Naive thymus-derived CD4-positive, alpha-beta T cell (primary cell): ENCODE measurements around the gene CNN2. TPM values are rescaled to one million over a fixed set of nuclear protein-coding genes. Genes with fewer than 3 reads are reported as not detected.

Experiments
- ATAC-seq: fragments of 150-1000 bp; cut with Tn5 transposase; 2 replicates; pipeline ENCODE4 v1.10.0; 2021; ENCODE audit warnings: mild to moderate bottlenecking, moderate library complexity
- CTCF ChIA-PET: fragments of 350-600 bp; sonication (Branson Sonifier 250); formaldehyde crosslinking; loops from one replicate; lab custom pipeline; 2021; ENCODE audit warnings: antibody characterized with exemption; lab: Charles Lee
- POLR2A ChIA-PET: fragments of 350-600 bp; sonication (Branson Sonifier 250); formaldehyde crosslinking; loops from one replicate; lab custom pipeline; 2021; ENCODE audit warnings: antibody characterized with exemption, inconsistent platforms; lab: Charles Lee
- DNase-seq, 9 donors: peaks; one replicate each; pipeline versions ENCODE4 v3.0.0 to v3.0.0-alpha.2; 2020 to 2022; ENCODE audit warnings: mixed read lengths in 1 of 9
- H3K27ac ChIP-seq: one replicate; pipeline ENCODE4 v1.7.0; 2013; ENCODE audit warnings: mild to moderate bottlenecking, low read depth, low read length, moderate library complexity
- H3K27me3 ChIP-seq, 2 donors: one replicate each; pipeline ENCODE4 v1.7.0; 2013; ENCODE audit warnings: low read length in 2 of 2, mild to moderate bottlenecking in 2 of 2, moderate library complexity in 2 of 2; ENCODE audit not compliant: control insufficient read depth in 2 of 2, insufficient read depth in 2 of 2
- H3K36me3 ChIP-seq, 3 experiments: 1 replicate in 2 of 3; 2 replicates in 1 of 3; pipeline ENCODE4 v1.7.0; 2013; ENCODE audit warnings: low read length in 3 of 3, mild to moderate bottlenecking in 3 of 3, moderate library complexity in 1 of 3; ENCODE audit not compliant: insufficient read depth in 3 of 3, control insufficient read depth in 2 of 3
- H3K4me1 ChIP-seq, 2 donors: one replicate each; pipeline ENCODE4 v1.7.0; 2013; ENCODE audit warnings: low read length in 2 of 2, mild to moderate bottlenecking in 2 of 2, moderate library complexity in 1 of 2; ENCODE audit not compliant: control insufficient read depth in 2 of 2, insufficient read depth in 2 of 2
- H3K4me3 ChIP-seq: 2 replicates; pipeline ENCODE4 v1.7.0; 2013; ENCODE audit warnings: mild to moderate bottlenecking, low read length
- H3K9me3 ChIP-seq, 3 experiments: 1 replicate in 2 of 3; 2 replicates in 1 of 3; pipeline ENCODE4 v1.7.0; 2013; ENCODE audit warnings: low read length in 3 of 3; ENCODE audit not compliant: control insufficient read depth in 2 of 3
- H3K27ac Mint-ChIP-seq, 9 donors: one replicate each; pipeline ENCODE4 v1.8.0; 2020 to 2022; ENCODE audit warnings: mixed read lengths in 9 of 9, mild to moderate bottlenecking in 8 of 9, moderate library complexity in 5 of 9, inconsistent platforms in 2 of 9
- H3K27me3 Mint-ChIP-seq, 5 donors: one replicate each; pipeline ENCODE4 v1.8.0; 2021 to 2022; ENCODE audit warnings: mixed read lengths in 5 of 5, mild to moderate bottlenecking in 1 of 5
- H3K36me3 Mint-ChIP-seq, 5 donors: one replicate each; pipeline ENCODE4 v1.8.0; 2020 to 2022; ENCODE audit warnings: mixed read lengths in 5 of 5, mild to moderate bottlenecking in 3 of 5, inconsistent platforms in 1 of 5
- H3K4me1 Mint-ChIP-seq, 7 donors: one replicate each; pipeline ENCODE4 v1.8.0; 2020 to 2022; ENCODE audit warnings: mixed read lengths in 7 of 7, mild to moderate bottlenecking in 3 of 7, inconsistent platforms in 1 of 7
- H3K4me3 Mint-ChIP-seq, 10 donors: one replicate each; pipeline ENCODE4 v1.8.0; 2020 to 2022; ENCODE audit warnings: mild to moderate bottlenecking in 10 of 10, mixed read lengths in 10 of 10, moderate library complexity in 6 of 10, inconsistent platforms in 2 of 10
- H3K9me3 Mint-ChIP-seq, 11 donors: one replicate each; pipeline ENCODE4 v1.8.0; 2020 to 2022; ENCODE audit warnings: mixed read lengths in 11 of 11, mild to moderate bottlenecking in 4 of 11, inconsistent platforms in 1 of 11, moderate library complexity in 1 of 11
- intact Hi-C, 2 donors: fragments of 100-400 bp; cut with micrococcal nuclease; formaldehyde crosslinking; loops; one replicate each; pipeline ENCODE4 v1.15.1; 2023
- polyA plus RNA-seq, 2 donors: library from polyadenylated mRNA; unstranded; fragments of 300-500 nt; fragmentation: Illumina TruSeq; gene quantifications; one replicate each; pipeline ENCODE4 v1.2.3, GENCODE V29; 2021
- total RNA-seq, 6 experiments: library from RNA in 5 of 6; stranded (reverse) in 5 of 6; gene quantifications; 1 replicate in 5 of 6; 2 replicates in 1 of 6; pipeline ENCODE4 v1.2.3 and lab custom pipeline; 2021 to 2026

CNN2 gene
- total and polyA plus RNA-seq, 7 experiments from 2014 or later: 234 to 704 (median 326) TPM

- peak within 1 kb of the TSS; percentile 78 to 98 (median 92) for H3K4me3 Mint-ChIP-seq
- no peaks in the 10 kb centered on the region for H3K27me3 ChIP-seq
- H3K27ac Mint-ChIP-seq: peak within 1 kb of the TSS; percentile 80 to 94 (median 90)
- peak within 1 kb of the TSS; percentile 99 for H3K27ac ChIP-seq
- ChIA-PET CTCF (interaction anchor here (0.7 to 6.8 kb wide), 15 partner anchors 12 to 215 kb away, joined by 3 to 106 read pairs (median 4); partner anchors contain the start of gene RNU6-2), POLR2A (interaction anchor here (0.6 to 2.8 kb wide), 21 partner anchors 12 to 285 kb away, joined by 3 to 28 read pairs (median 4); partner anchors contain the start of genes ABCA7, CIRBP, CNN2 and MED16)
- no peaks in the 10 kb centered on the region for H3K9me3 ChIP-seq
- peaks cover 0 to 41% (median 0%) of the 10 kb centered on the region in 3 experiments for H3K36me3 ChIP-seq
- H3K27me3 Mint-ChIP-seq: no peaks in the 10 kb centered on the region
- ATAC-seq (peak; percentile 93), DNase-seq (peak; percentile 62 to 93 (median 76))
- H3K36me3 Mint-ChIP-seq: peaks cover 0 to 4% (median 0%) of the 10 kb centered on the region in 5 donors
- no peaks in the 10 kb centered on the region for H3K9me3 Mint-ChIP-seq
- peaks cover 4 to 17% of the 10 kb centered on the region in 2 donors for H3K4me1 ChIP-seq
- intact Hi-C loops: loop anchor here (1.0 to 10.0 kb wide), 6 partner anchors 17 to 302 kb away; partner anchors contain the start of genes RNU6-2 (in 1 of the 2) and TMEM259 (in 1 of the 2)
- peaks cover 6 to 21% (median 17%) of the 10 kb centered on the region in 7 donors for H3K4me1 Mint-ChIP-seq
- peak within 1 kb of the TSS; percentile 56 for H3K4me3 ChIP-seq
These were observed 42.0 kb upstream of the CNN2 start, which contains the start of gene WDR18 for GRCh38 chr19:984165-984967. Gene WDR18 (plus strand): TSS chr19:984345. CDS start chr19:984354, 9 bp downstream.

GRCh38 chr19:986083-986482, 40.3 kb upstream of the CNN2 start:
- H3K4me3 ChIP-seq: no peak overlapping the region
- Mint-ChIP-seq H3K27me3 (no peaks in the 10 kb centered on the region), H3K36me3 (peaks cover 0 to 4% (median 0%) of the 10 kb centered on the region in 5 donors), H3K27ac (peak overlapping the region in 1 of 9 donors; percentile 57), H3K4me1 (peaks cover 6 to 21% (median 17%) of the 10 kb centered on the region in 7 donors), H3K9me3 (no peaks in the 10 kb centered on the region), H3K4me3 (peak overlapping the region in 8 of 10 donors; percentile 49 to 98 (median 84))
- ChIA-PET CTCF (interaction anchor here (1.6 to 6.8 kb wide), 2 partner anchors 64 to 123 kb away, joined by 4 to 106 read pairs; no protein-coding TSS in a partner anchor), POLR2A (interaction anchor here (0.8 to 1.0 kb wide), 3 partner anchors 55 to 71 kb away, joined by 3 to 4 read pairs (median 4); no protein-coding TSS in a partner anchor)
- intact Hi-C loops: loop anchor here in 1 of 2 donors (10.0 kb wide), 1 partner anchor 211 kb away; no protein-coding TSS in a partner anchor
- ATAC-seq: no peak
- H3K4me1 ChIP-seq: peaks cover 4 to 17% of the 10 kb centered on the region in 2 donors
- H3K36me3 ChIP-seq: peaks cover 0 to 58% (median 0%) of the 10 kb centered on the region in 3 experiments
- no peak for DNase-seq
- no peaks in the 10 kb centered on the region for H3K27me3 ChIP-seq
- H3K9me3 ChIP-seq: no peaks in the 10 kb centered on the region
- H3K27ac ChIP-seq: no peak overlapping the region

GRCh38 chr19:988081-988480, 38.3 kb upstream of the CNN2 start:
- CTCF ChIA-PET: interaction anchor here (1.0 to 1.2 kb wide), 2 partner anchors 124 to 125 kb away, joined by 3 read pairs; no protein-coding TSS in a partner anchor
- H3K4me3 Mint-ChIP-seq: no peak overlapping the region

GRCh38 chr19:988510-988909, 37.9 kb upstream of the CNN2 start:
- intact Hi-C loops: loop anchor here in 1 of 2 donors (10.0 kb wide), 1 partner anchor 214 kb away; no protein-coding TSS in a partner anchor
- H3K27me3 Mint-ChIP-seq: no peaks in the 10 kb centered on the region
- H3K36me3 Mint-ChIP-seq: peaks cover 0 to 8% (median 0%) of the 10 kb centered on the region in 5 donors
- H3K27ac ChIP-seq: no peak overlapping the region
- H3K4me3 ChIP-seq: no peak overlapping the region
- H3K4me3 Mint-ChIP-seq: no peak overlapping the region
- peaks cover 6 to 18% (median 14%) of the 10 kb centered on the region in 7 donors for H3K4me1 Mint-ChIP-seq
- no peaks in the 10 kb centered on the region for H3K27me3 ChIP-seq
- H3K9me3 ChIP-seq: no peaks in the 10 kb centered on the region
- peaks cover 4 to 8% of the 10 kb centered on the region in 2 donors for H3K4me1 ChIP-seq
- no peak for ATAC-seq
- CTCF ChIA-PET: interaction anchor here (1.2 kb wide), 1 partner anchor 125 kb away, joined by 3 read pairs; no protein-coding TSS in a partner anchor
- H3K9me3 Mint-ChIP-seq: no peaks in the 10 kb centered on the region
- POLR2A ChIA-PET: interaction anchor here (0.8 kb wide), 1 partner anchor 8 kb away, joined by 3 read pairs; no protein-coding TSS in a partner anchor
- no peak overlapping the region for H3K27ac Mint-ChIP-seq
- H3K36me3 ChIP-seq: peaks cover 0 to 77% (median 0%) of the 10 kb centered on the region in 3 experiments
- no peak for DNase-seq

More at GRCh38 chr19:988081-988480, 38.3 kb upstream of the CNN2 start:
- no peaks in the 10 kb centered on the region for H3K27me3 ChIP-seq
- no peak for DNase-seq
- peaks cover 0 to 72% (median 0%) of the 10 kb centered on the region in 3 experiments for H3K36me3 ChIP-seq
- H3K9me3 Mint-ChIP-seq: no peaks in the 10 kb centered on the region
- H3K4me1 Mint-ChIP-seq: peaks cover 6 to 19% (median 14%) of the 10 kb centered on the region in 7 donors
- POLR2A ChIA-PET: interaction anchor here (0.8 kb wide), 1 partner anchor 9 kb away, joined by 3 read pairs; no protein-coding TSS in a partner anchor
- no peak overlapping the region for H3K27ac Mint-ChIP-seq
- no peak overlapping the region for H3K4me3 ChIP-seq
- H3K9me3 ChIP-seq: no peaks in the 10 kb centered on the region
- H3K4me1 ChIP-seq: peaks cover 4 to 11% of the 10 kb centered on the region in 2 donors
- H3K27me3 Mint-ChIP-seq: no peaks in the 10 kb centered on the region
- ATAC-seq: no peak
- no peak overlapping the region for H3K27ac ChIP-seq
- peaks cover 0 to 8% (median 0%) of the 10 kb centered on the region in 5 donors for H3K36me3 Mint-ChIP-seq
- intact Hi-C loops: loop anchor here in 1 of 2 donors (10.0 kb wide), 1 partner anchor 213 kb away; no protein-coding TSS in a partner anchor

- Histone ChIP-seq H3K9me3 (no peaks in the 10 kb centered on the region), H3K36me3 (peaks cover 0 to 82% (median 0%) of the 10 kb centered on the region in 3 experiments), H3K27ac (no peak overlapping the region), H3K4me1 (peaks cover 0 to 3% of the 10 kb centered on the region in 2 donors), H3K27me3 (no peaks in the 10 kb centered on the region), H3K4me3 (no peak overlapping the region)
- ChIA-PET CTCF (interaction anchor here (1.2 kb wide), 1 partner anchor 126 kb away, joined by 3 read pairs; no protein-coding TSS in a partner anchor), POLR2A (no interaction called here)
- no peak for ATAC-seq
- no peaks in the 10 kb centered on the region for H3K9me3 Mint-ChIP-seq
- peak overlapping the region in 1 of 9 donors; percentile 56 for H3K27ac Mint-ChIP-seq
- no peaks in the 10 kb centered on the region for H3K27me3 Mint-ChIP-seq
- H3K4me3 Mint-ChIP-seq: no peak overlapping the region
- peaks cover 0 to 8% (median 0%) of the 10 kb centered on the region in 5 donors for H3K36me3 Mint-ChIP-seq
- intact Hi-C loops: loop anchor here in 1 of 2 donors (10.0 kb wide), 1 partner anchor 215 kb away; no protein-coding TSS in a partner anchor
- DNase-seq: no peak
- H3K4me1 Mint-ChIP-seq: peaks cover 6 to 13% (median 11%) of the 10 kb centered on the region in 7 donors
These were observed 36.9 kb upstream of the CNN2 start for GRCh38 chr19:989381-990081.
